HepG2 (cell line): ENCODE data around the gene ACSL4. TPM values are rescaled to one million over a fixed set of nuclear protein-coding genes. Genes with fewer than 3 reads are reported as not detected.

Source experiments
- AHR ChIP-seq: IDR thresholded peaks from 2 replicates; pipeline ENCODE4 v1.6.1; 2018; ENCODE audit warnings: missing genetic modification reagents, missing compliant biosample characterization
- ARNTL ChIP-seq: sonication (generic); formaldehyde crosslinking; IDR thresholded peaks from 2 replicates; pipeline ENCODE4 v1.4.0; 2020; ENCODE audit warnings: mild to moderate bottlenecking, missing genetic modification reagents
- ATF6 ChIP-seq: sonication (generic); formaldehyde crosslinking; conservative IDR thresholded peaks from 2 replicates; pipeline ENCODE4 v1.4.0; 2020; ENCODE audit warnings: missing genetic modification reagents
- DBP ChIP-seq: sonication (generic); formaldehyde crosslinking; IDR thresholded peaks from 2 replicates; pipeline ENCODE4 v1.4.0; 2020; ENCODE audit warnings: missing genetic modification reagents; ENCODE audit errors: not compliant biosample characterization
- DNMT3B ChIP-seq: conservative IDR thresholded peaks from 2 replicates; pipeline ENCODE4 v1.6.1; 2016; ENCODE audit warnings: missing biosample characterization, control low read depth
- FOSL2 ChIP-seq: sonication (generic); formaldehyde crosslinking; IDR thresholded peaks from 2 replicates; pipeline ENCODE4 v1.4.0; 2020; ENCODE audit warnings: missing genetic modification reagents
- FOXK2 ChIP-seq: fragments of 450-650 bp; IDR thresholded peaks from 2 replicates; pipeline ENCODE4 v1.6.1; 2016
- HBP1 ChIP-seq: IDR thresholded peaks from 2 replicates; pipeline ENCODE4 v1.6.1; 2016; ENCODE audit warnings: low read depth, control low read depth
- JUNB ChIP-seq: sonication (generic); formaldehyde crosslinking; IDR thresholded peaks from 2 replicates; pipeline ENCODE4 v1.8.0; 2022; ENCODE audit warnings: missing genetic modification reagents, mild to moderate bottlenecking, borderline replicate concordance
- KLF13 ChIP-seq: sonication (generic); formaldehyde crosslinking; IDR thresholded peaks from 2 replicates; pipeline ENCODE4 v1.4.0; 2020; ENCODE audit warnings: mild to moderate bottlenecking, missing genetic modification reagents
- MTF1 ChIP-seq: sonication (generic); formaldehyde crosslinking; IDR thresholded peaks from 2 replicates; pipeline ENCODE4 v1.5.0; 2020; ENCODE audit warnings: missing genetic modification reagents
- NCOA5 ChIP-seq: sonication (generic); formaldehyde crosslinking; IDR thresholded peaks from 2 replicates; pipeline ENCODE4 v1.4.0; 2020; ENCODE audit warnings: missing genetic modification reagents
- PLSCR1 ChIP-seq: sonication (generic); formaldehyde crosslinking; IDR thresholded peaks from 2 replicates; pipeline ENCODE4 v1.5.0; 2020; ENCODE audit warnings: missing genetic modification reagents, mild to moderate bottlenecking, borderline replicate concordance
- RAD51 ChIP-seq: fragments of 450-650 bp; IDR thresholded peaks from 2 replicates; pipeline ENCODE4 v1.6.1; 2016; ENCODE audit warnings: borderline replicate concordance
- RCOR2 ChIP-seq: IDR thresholded peaks from 2 replicates; pipeline ENCODE4 v1.6.1; 2016; ENCODE audit warnings: missing biosample characterization, missing genetic modification reagents
- SIX4 ChIP-seq: sonication (generic); formaldehyde crosslinking; IDR thresholded peaks from 2 replicates; pipeline ENCODE4 v1.4.0; 2020; ENCODE audit warnings: missing genetic modification reagents
- SMYD3 ChIP-seq: sonication (generic); formaldehyde crosslinking; IDR thresholded peaks from 2 replicates; pipeline ENCODE4 v1.8.1; 2023; ENCODE audit warnings: mild to moderate bottlenecking, missing genetic modification reagents
- SNAPC5 ChIP-seq: sonication (generic); formaldehyde crosslinking; IDR thresholded peaks from 2 replicates; pipeline ENCODE4 v1.8.1; 2023; ENCODE audit warnings: mild to moderate bottlenecking, missing genetic modification reagents, borderline replicate concordance
- TCF7L2 ChIP-seq: IDR thresholded peaks from 2 replicates; pipeline ENCODE4 v1.6.1; 2011; ENCODE audit warnings: mild to moderate bottlenecking, low read depth, low read length, moderate library complexity
- TOPORS ChIP-seq: sonication (generic); formaldehyde crosslinking; IDR thresholded peaks from 2 replicates; pipeline ENCODE4 v1.8.0; 2023; ENCODE audit warnings: mild to moderate bottlenecking, missing genetic modification reagents
- ZBTB34 ChIP-seq: sonication (generic); formaldehyde crosslinking; IDR thresholded peaks from 2 replicates; pipeline ENCODE4 v1.8.0; 2022; ENCODE audit warnings: mild to moderate bottlenecking, missing genetic modification reagents
- ZBTB8A ChIP-seq: sonication (generic); formaldehyde crosslinking; IDR thresholded peaks from 2 replicates; pipeline ENCODE4 v1.4.0; 2020; ENCODE audit warnings: mild to moderate bottlenecking, low read depth, missing genetic modification reagents, borderline replicate concordance
- ZNF124 ChIP-seq: sonication (generic); formaldehyde crosslinking; IDR thresholded peaks from 2 replicates; pipeline ENCODE4 v1.4.0; 2020; ENCODE audit warnings: missing genetic modification reagents
- ZNF20 ChIP-seq: sonication (generic); formaldehyde crosslinking; IDR thresholded peaks from 2 replicates; pipeline ENCODE4 v1.4.0; 2020; ENCODE audit warnings: mild to moderate bottlenecking, moderate library complexity, missing genetic modification reagents
- ZNF430 ChIP-seq: sonication (generic); formaldehyde crosslinking; IDR thresholded peaks from 2 replicates; pipeline ENCODE4 v1.9.0; 2021; ENCODE audit warnings: mild to moderate bottlenecking, missing genetic modification reagents
- ZNF567 ChIP-seq: sonication (generic); formaldehyde crosslinking; IDR thresholded peaks from 2 replicates; pipeline ENCODE4 v1.8.1; 2023; ENCODE audit warnings: mild to moderate bottlenecking, missing genetic modification reagents, borderline replicate concordance
- ZNF607 ChIP-seq: sonication (generic); formaldehyde crosslinking; IDR thresholded peaks from 2 replicates; pipeline ENCODE4 v1.5.1; 2020; ENCODE audit warnings: missing genetic modification reagents, mild to moderate bottlenecking, borderline replicate concordance
- ZSCAN25 ChIP-seq: sonication (generic); formaldehyde crosslinking; IDR thresholded peaks from 2 replicates; pipeline ENCODE4 v1.8.0; 2022; ENCODE audit warnings: mild to moderate bottlenecking, missing genetic modification reagents
- polyA plus RNA-seq, 8 experiments: library from polyadenylated mRNA; depleted of rRNA in 3 of 8; stranded (reverse) in 7 of 8; unstranded in 1 of 8; fragments of >200 nt; fragmentation: Illumina TruSeq in 4 of 8; extraction: Trizol in 4 of 8; gene quantifications; 2 replicates each; pipeline versions ENCODE4 v1.2.1 to v1.2.3, GENCODE V29; 2011 to 2016; ENCODE audit warnings: low read depth in 4 of 8, missing spikeins in 1 of 8, mixed read lengths in 1 of 8; ENCODE audit not compliant: insufficient read depth in 1 of 8
- total RNA-seq, 5 experiments: library from RNA; depleted of rRNA; stranded (reverse); fragments of >200 nt; fragmentation: Illumina TruSeq; extraction: Trizol; gene quantifications; 2 replicates each; pipeline ENCODE4 v1.2.3, GENCODE V29; 2016; ENCODE audit warnings: low read depth in 1 of 5

The ACSL4 gene
- total and polyA plus RNA-seq, 2 of the 13 experiments (the other 11 are each of a cell fraction or from before 2014, with no cell fraction given) = 207 to 316 TPM

GRCh38 chrX:109774706-109775105 is 41.6 kb upstream of the ACSL4 start (continued):
- TF ChIP-seq ATF6 (CRISPR knock-in tag) (no peak), AHR (CRISPR knock-in tag) (no peak), ZNF124 (CRISPR knock-in tag) (no peak), ZSCAN25 (no peak), ARNTL (no peak), SMYD3 (CRISPR knock-in tag) (no peak), ZNF430 (CRISPR knock-in tag) (no peak), RCOR2 (CRISPR knock-in tag) (no peak), ZNF607 (no peak), DNMT3B (no peak), NCOA5 (CRISPR knock-in tag) (no peak), ZNF20 (CRISPR knock-in tag) (no peak), JUNB (CRISPR knock-in tag) (no peak), SNAPC5 (no peak), ZBTB8A (CRISPR knock-in tag) (no peak), FOXK2 (no peak), DBP (CRISPR knock-in tag) (no peak), KLF13 (no peak), TCF7L2 (no peak), HBP1 (CRISPR knock-in tag) (no peak), PLSCR1 (CRISPR knock-in tag) (no peak), ZBTB34 (CRISPR knock-in tag) (no peak), FOSL2 (peak; percentile 86), MTF1 (CRISPR knock-in tag) (no peak), ZNF567 (CRISPR knock-in tag) (no peak), SIX4 (no peak), RAD51 (no peak), TOPORS (no peak)
